ENCODE results near the gene ZNF76. TPM values are rescaled to one million over a fixed set of nuclear protein-coding genes. Genes with fewer than 3 reads are reported as not detected.

ZNF76 gene
- polyA plus RNA-seq, 1 of the 3 experiments (the other 2 are of a cell fraction), result 19.7 TPM

- TF ChIP-seq ZBTB33 (IDR thresholded peaks at IDR 0.05; ENCODE audit: borderline replicate concordance, low read depth), result no peak
- TF ChIP-seq TAF1 (IDR thresholded peaks at IDR 0.05; ENCODE audit: borderline replicate concordance, low read depth, low read length), result no peak
These were observed 39.1 kb downstream of the ZNF76 start (continued) for GRCh38 chr6:35298625-35299140.

GRCh38 chr6:35299674-35300073 is 40.1 kb downstream of the ZNF76 start:
- DNase-seq, result no peak
- ChIA-PET POLR2A (interaction anchor here (1.1 kb wide), 1 partner anchor 11 kb away, joined by 3 read pairs; no protein-coding TSS in a partner anchor), CTCF (interaction anchor here (0.7 kb wide), 1 partner anchor 1181 kb away, joined by 3 read pairs; no protein-coding TSS in a partner anchor)

More at GRCh38 chr6:35299674-35300073, 40.1 kb downstream of the ZNF76 start:
- H3F3A ChIP-seq (replicated peaks; ENCODE audit: insufficient read depth), result no peaks in the 10 kb centered on the region
- H2AFZ ChIP-seq (ENCODE audit: low read depth), result no peak overlapping the region
- H3K4me3 ChIP-seq (ENCODE audit: low read depth in 2 of 2, low read length in 1 of 2), result no peak overlapping the region
- H3K4me1 ChIP-seq (ENCODE audit: control insufficient read depth in 1 of 2, insufficient read depth in 2 of 2, low read depth in 1 of 2, low read length in 1 of 2), result peaks cover 0 to 4% of the 10 kb centered on the region in 2 experiments; a peak in 1 of 4 replicates
- H4K20me1 ChIP-seq (ENCODE audit: insufficient read depth), result no peaks in the 10 kb centered on the region
- H3K4me2 ChIP-seq, result no peak overlapping the region
- no peaks in the 10 kb centered on the region for H3K9me3 ChIP-seq
- H3K9me2 ChIP-seq, result no peaks in the 10 kb centered on the region
- no peaks in the 10 kb centered on the region for H3K27me3 ChIP-seq (ENCODE audit: insufficient read depth)
- H3K9ac ChIP-seq, result no peak overlapping the region
- no peaks in the 10 kb centered on the region for H3K79me2 ChIP-seq (ENCODE audit: insufficient read depth)
- H3K27ac ChIP-seq (ENCODE audit: low read depth in 2 of 2, low read length in 1 of 2), result no peak overlapping the region
- H3K36me3 ChIP-seq (replicated peaks in 1 of 2; ENCODE audit: control insufficient read depth in 1 of 2, insufficient read depth in 2 of 2, low read length in 1 of 2), result peaks cover 4 to 12% of the 10 kb centered on the region in 2 experiments
- 85% methylated on average over 4 of the region's 4 CpGs for WGBS (ENCODE audit: low lambda C conversion rate)
- TF ChIP-seq JUND (IDR thresholded peaks at IDR 0.05) (no peak), GATA2 (CRISPR knock-in tag; IDR thresholded peaks at IDR 0.05) (no peak), FOXJ3 (CRISPR knock-in tag; IDR thresholded peaks at IDR 0.05) (no peak), CHD2 (IDR thresholded peaks at IDR 0.05; ENCODE audit: low read length, partially characterized antibody) (no peak), TCF12 (IDR thresholded peaks at IDR 0.05) (no peak), USF1 (IDR thresholded peaks at IDR 0.05; ENCODE audit: borderline replicate concordance, low read depth) (no peak), GABPA (IDR thresholded peaks at IDR 0.05; ENCODE audit: low read depth) (no peak), NFIC (IDR thresholded peaks at IDR 0.05; ENCODE audit: borderline replicate concordance) (no peak), EZH2phosphoT487 (IDR thresholded peaks at IDR 0.05; ENCODE audit: borderline replicate concordance, low read depth) (no peak), IRF3 (IDR thresholded peaks at IDR 0.05; ENCODE audit: low read depth, low read length) (no peak), TEAD4 (IDR thresholded peaks at IDR 0.05; ENCODE audit: borderline replicate concordance, insufficient read depth) (no peak), ZBTB33 (IDR thresholded peaks at IDR 0.05; ENCODE audit: borderline replicate concordance, low read depth) (no peak), YY1 (IDR thresholded peaks at IDR 0.05; ENCODE audit: low read depth) (no peak)

Data from SK-N-SH (cell line).